ENCODE results near the gene ZNF850. TPM values are rescaled to one million over a fixed set of nuclear protein-coding genes. Genes with fewer than 3 reads are reported as not detected.
A peak's percentile ranks its signal among the peaks of the same experiment; 100 is the strongest.

ZNF850 gene
- polyA plus RNA-seq, 6 donors from 2014 or later = 0.29 to 1.8 (median 0.63) TPM; not detected in 1

- H3K27me3 Mint-ChIP-seq = no peaks in the 10 kb centered on the region
- H3K4me1 Mint-ChIP-seq = peaks cover 0 to 5% (median 0%) of the 10 kb centered on the region in 3 donors
- H3K4me3 Mint-ChIP-seq = no peak overlapping the region
- H3K36me3 Mint-ChIP-seq = peaks cover 42 to 46% of the 10 kb centered on the region in 2 donors
- H3K9me3 Mint-ChIP-seq = peaks cover 3 to 21% (median 17%) of the 10 kb centered on the region in 7 donors
- no peak for ATAC-seq (ENCODE audit: low read depth in 2 of 2)
- DNase-seq = no peak
- H3K27ac Mint-ChIP-seq = no peak overlapping the region
Measured at GRCh38 chr19:36679455-36679854, 93.2 kb downstream of the ZNF850 start.

DNA sequence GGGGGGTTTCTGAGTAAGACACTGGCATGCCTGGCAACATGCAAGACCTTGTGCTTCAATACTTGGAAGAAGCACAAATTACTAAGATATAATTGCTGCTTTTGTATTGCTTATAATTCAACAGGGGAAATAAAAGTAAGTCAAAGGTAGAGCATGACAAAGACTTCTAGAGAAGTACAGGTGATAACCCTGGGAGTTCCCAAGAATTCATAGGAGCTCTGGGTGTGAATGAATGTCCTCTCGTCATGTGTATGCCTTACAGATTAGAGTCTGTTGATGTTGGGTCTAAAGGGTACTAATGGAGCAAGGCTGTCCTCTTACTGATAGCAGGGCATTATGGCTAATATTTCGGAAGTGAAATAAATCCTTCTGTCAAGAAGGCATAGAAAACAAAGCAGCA, 98.4 kb downstream of the ZNF850 start:
- Mint-ChIP-seq H3K36me3 (peaks cover 19 to 20% of the 10 kb centered on the region in 2 donors), H3K9me3 (peaks cover 0 to 17% (median 14%) of the 10 kb centered on the region in 7 donors), H3K27ac (no peak overlapping the region), H3K4me3 (no peak overlapping the region), H3K27me3 (no peaks in the 10 kb centered on the region), H3K4me1 (peaks cover 2 to 16% (median 2%) of the 10 kb centered on the region in 3 donors)
- no peak for ATAC-seq (ENCODE audit: low read depth in 2 of 2)
- DNase-seq = no peak

DNA sequence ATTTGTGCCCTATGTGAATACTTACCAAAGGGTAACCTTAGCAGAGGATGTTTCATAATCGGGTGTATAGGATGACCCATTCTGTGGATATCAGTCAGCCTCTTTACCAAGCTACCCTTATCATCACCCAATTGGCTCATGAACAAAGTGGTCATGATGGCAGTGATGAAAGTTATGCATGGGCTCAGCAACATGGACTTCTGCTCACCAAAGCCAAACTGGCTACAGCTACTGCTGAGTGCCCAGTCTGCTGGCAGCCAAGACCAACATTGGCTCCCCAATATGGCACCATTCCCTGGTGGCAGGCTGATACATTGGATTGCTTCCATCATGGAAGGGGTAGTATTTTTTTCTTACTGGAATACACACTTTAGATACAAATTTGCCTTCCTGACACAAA, 100.2 kb downstream of the ZNF850 start:
- DNase-seq (no peak), ATAC-seq (ENCODE audit: low read depth in 2 of 2) (no peak)
- Mint-ChIP-seq H3K36me3 (peaks cover 5 to 12% of the 10 kb centered on the region in 2 donors), H3K27ac (peak overlapping the region in 1 of 6 donors; percentile 52), H3K4me3 (no peak overlapping the region), H3K27me3 (no peaks in the 10 kb centered on the region), H3K4me1 (peaks cover 13 to 28% (median 16%) of the 10 kb centered on the region in 3 donors), H3K9me3 (peaks cover 0 to 4% (median 0%) of the 10 kb centered on the region in 7 donors)

GRCh38 chr19:36668646-36669045, 104.0 kb downstream of the ZNF850 start:
- no peak for DNase-seq
- peaks cover 24 to 29% of the 10 kb centered on the region in 2 donors for H3K36me3 Mint-ChIP-seq
- H3K27me3 Mint-ChIP-seq = no peaks in the 10 kb centered on the region
- H3K4me1 Mint-ChIP-seq = peaks cover 36 to 50% (median 39%) of the 10 kb centered on the region in 3 donors
- peaks cover 0 to 11% (median 4%) of the 10 kb centered on the region in 7 donors for H3K9me3 Mint-ChIP-seq
- no peak for ATAC-seq (ENCODE audit: low read depth in 2 of 2)
- peak overlapping the region; percentile 60 to 100 (median 90) for H3K4me3 Mint-ChIP-seq
- H3K27ac Mint-ChIP-seq = peak overlapping the region in 1 of 6 donors; percentile 15

DNA sequence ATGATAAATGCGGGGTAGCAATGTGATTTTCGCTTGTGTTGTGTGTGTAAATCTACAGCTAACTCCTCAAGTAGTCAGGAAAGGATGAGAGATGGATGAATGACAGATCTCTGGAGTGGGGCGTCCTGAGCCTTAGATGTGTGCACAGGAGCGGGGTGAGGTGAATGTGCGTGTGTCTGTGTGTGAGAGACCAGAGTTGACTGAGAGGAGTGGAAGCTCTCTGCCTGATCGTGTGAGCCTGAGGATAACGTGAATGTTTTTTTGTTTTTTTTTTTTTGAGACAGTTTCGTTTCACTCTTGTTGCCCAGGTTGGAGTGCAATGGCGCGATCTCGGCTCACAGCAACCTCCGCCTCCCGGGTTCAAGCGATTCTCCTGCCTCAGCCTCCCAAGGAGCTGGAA, 106.8 kb downstream of the ZNF850 start:
- DNase-seq = no peak
- peak overlapping the region in 4 of 6 donors; percentile 30 to 97 (median 91) for H3K27ac Mint-ChIP-seq
- no peaks in the 10 kb centered on the region for H3K27me3 Mint-ChIP-seq
- peak overlapping the region; percentile 97 to 100 (median 100) for H3K4me3 Mint-ChIP-seq
- ATAC-seq (ENCODE audit: low read depth in 2 of 2) = no peak
- H3K36me3 Mint-ChIP-seq = peaks cover 38 to 39% of the 10 kb centered on the region in 2 donors
- H3K4me1 Mint-ChIP-seq = peaks cover 36 to 40% (median 38%) of the 10 kb centered on the region in 3 donors
- peaks cover 0 to 20% (median 5%) of the 10 kb centered on the region in 7 donors for H3K9me3 Mint-ChIP-seq

Other genes with a start within 250 kb of the ZNF850 start
- gene ZNF260, start 244.5 kb downstream of the ZNF850 start, polyA plus RNA-seq (ENCODE audit: low read depth in 6 of 6) = 10 to 100 TPM in 3 of 6 donors, 1 to 10 TPM in 3; 2.2 to 16.2 (median 10.1) TPM
- gene ZNF529, start 199.5 kb downstream of the ZNF850 start, polyA plus RNA-seq (ENCODE audit: low read depth in 6 of 6) = 10 to 100 TPM in 3 of 6 donors, 1 to 10 TPM in 3; 5.9 to 10.8 (median 9.5) TPM
- 10 to 100 TPM in 3 of 6 donors, 1 to 10 TPM in 2, under 1 TPM in 1; 0.28 to 15.5 (median 8.0) TPM for gene ZNF382, start 167.5 kb downstream of the ZNF850 start, polyA plus RNA-seq (ENCODE audit: low read depth in 6 of 6)
- 10 to 100 TPM in 2 of 6 donors, 1 to 10 TPM in 4; 2.5 to 13.0 (median 8.6) TPM for gene ZNF461, start 106.0 kb downstream of the ZNF850 start, polyA plus RNA-seq (ENCODE audit: low read depth in 6 of 6)
- gene ZNF567, start 85.2 kb downstream of the ZNF850 start, polyA plus RNA-seq (ENCODE audit: low read depth in 6 of 6) = 10 to 100 TPM in 5 of 6 donors, 1 to 10 TPM in 1; 3.3 to 20.0 (median 12.9) TPM
- 10 to 100 TPM in 1 of 6 donors, 1 to 10 TPM in 5; 3.1 to 10.9 (median 7.8) TPM for gene ZNF790, start 65.6 kb upstream of the ZNF850 start, polyA plus RNA-seq (ENCODE audit: low read depth in 6 of 6)
- gene ZNF345, start 78.1 kb upstream of the ZNF850 start, polyA plus RNA-seq (ENCODE audit: low read depth in 6 of 6) = 10 to 100 TPM in 4 of 6 donors, 1 to 10 TPM in 1, not detected in 1; 8.4 to 13.6 (median 10.9) TPM
- 1 to 10 TPM; 3.4 to 6.9 (median 5.0) TPM for gene ZNF829, start 143.5 kb upstream of the ZNF850 start, polyA plus RNA-seq (ENCODE audit: low read depth in 6 of 6)
- 10 to 100 TPM in 5 of 6 donors, 1 to 10 TPM in 1; 7.3 to 19.1 (median 13.0) TPM for gene ZNF568, start 143.5 kb upstream of the ZNF850 start, polyA plus RNA-seq (ENCODE audit: low read depth in 6 of 6)